ENCODE results near the gene BPIFA3.

The BPIFA3 gene

DNA sequence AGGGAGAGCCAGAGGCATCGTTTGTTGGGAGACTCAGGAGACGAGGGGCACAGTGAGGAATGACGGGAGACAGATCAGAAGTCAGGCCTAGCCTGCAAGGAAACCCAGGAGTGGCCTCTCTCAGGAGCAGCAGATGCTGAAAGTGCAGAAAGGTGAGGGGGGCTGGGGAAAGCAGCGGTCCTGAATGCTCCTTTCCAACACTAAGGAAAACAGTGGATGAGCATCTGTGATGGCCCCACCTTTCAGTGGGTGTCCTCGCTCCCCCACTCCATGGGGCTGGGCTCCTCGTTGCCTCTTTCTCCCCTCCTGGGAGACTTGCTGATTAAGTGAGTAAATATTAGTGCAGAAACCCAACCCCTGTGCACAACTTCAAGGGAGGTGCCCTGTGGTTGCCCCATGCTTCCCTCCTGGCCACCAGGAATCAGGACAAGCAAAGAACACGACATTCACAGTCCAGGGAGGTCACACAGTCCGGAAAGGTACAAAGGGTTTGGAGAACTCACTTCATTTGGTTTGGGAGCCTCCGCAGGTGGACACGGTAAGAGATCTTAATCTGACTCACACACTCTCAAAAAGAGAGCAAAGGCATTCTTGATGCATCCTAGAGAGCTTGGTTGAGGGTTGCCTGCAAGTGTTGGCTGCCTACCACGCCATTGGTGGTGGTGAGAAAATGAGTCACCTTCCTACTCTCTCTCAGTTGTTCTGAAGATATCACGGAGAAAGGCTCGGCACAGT is 56.1 kb downstream of the BPIFA3 start:
- ChIA-PET POLR2A (no interaction called here), CTCF (no interaction called here)
- Histone ChIP-seq H3K9me3 (ENCODE audit: control extremely low read depth in 1 of 5, control insufficient read depth in 4 of 5, insufficient read depth in 2 of 5, low read depth in 1 of 5, low read length in 4 of 5) (no peaks in the 10 kb centered on the region), H3K4me1 (ENCODE audit: control extremely low read depth in 1 of 4, control insufficient read depth in 4 of 4, insufficient read depth in 4 of 4, low read length in 3 of 4) (no peaks in the 10 kb centered on the region), H3K4me3 (ENCODE audit: control insufficient read depth in 1 of 7, extremely low read depth in 1 of 7, insufficient read depth in 4 of 7, low read depth in 2 of 7, low read length in 6 of 7) (no peak overlapping the region), H3K27ac (ENCODE audit: insufficient read depth in 1 of 2, low read depth in 1 of 2, low read length in 2 of 2, poor library complexity in 1 of 2, severe bottlenecking in 2 of 2) (no peak overlapping the region), H3K36me3 (ENCODE audit: control insufficient read depth in 4 of 4, insufficient read depth in 4 of 4, low read length in 3 of 4) (no peaks in the 10 kb centered on the region), H3K27me3 (replicated peaks in 2 of 5; ENCODE audit: control insufficient read depth in 4 of 5, insufficient read depth in 5 of 5, low read length in 4 of 5) (peaks cover 0 to 9% (median 3%) of the 10 kb centered on the region in 5 experiments)
- 87% methylated on average over 9 of the region's 13 CpGs for WGBS (ENCODE audit: insufficient coverage)
- DNase-seq = no peak

DNA sequence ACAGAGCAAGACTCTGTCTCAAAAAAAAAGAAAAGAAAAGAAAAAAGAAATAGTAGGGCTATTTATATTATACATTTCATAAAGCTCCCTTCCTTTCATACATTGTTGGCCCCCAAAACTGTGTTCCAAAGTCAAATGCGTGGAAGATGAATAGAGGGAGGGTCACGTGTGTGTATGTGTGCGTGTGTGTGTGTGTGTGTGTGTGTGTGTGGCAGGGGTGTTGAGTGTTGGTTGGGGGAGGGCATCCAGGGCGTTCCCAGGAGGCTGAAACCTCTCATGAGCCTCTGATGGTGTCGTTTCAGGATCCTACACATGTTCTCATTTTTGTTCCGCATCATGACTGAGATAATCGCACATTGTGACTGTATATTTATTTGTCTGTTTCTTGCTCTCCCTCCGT is 58.1 kb downstream of the BPIFA3 start:
- Histone ChIP-seq H3K27me3 (replicated peaks in 2 of 5; ENCODE audit: control insufficient read depth in 4 of 5, insufficient read depth in 5 of 5, low read length in 4 of 5) (peaks cover 0 to 9% (median 3%) of the 10 kb centered on the region in 5 experiments), H3K4me1 (ENCODE audit: control extremely low read depth in 1 of 4, control insufficient read depth in 4 of 4, insufficient read depth in 4 of 4, low read length in 3 of 4) (no peaks in the 10 kb centered on the region), H3K9me3 (ENCODE audit: control extremely low read depth in 1 of 5, control insufficient read depth in 4 of 5, insufficient read depth in 2 of 5, low read depth in 1 of 5, low read length in 4 of 5) (no peaks in the 10 kb centered on the region), H3K27ac (ENCODE audit: insufficient read depth in 1 of 2, low read depth in 1 of 2, low read length in 2 of 2, poor library complexity in 1 of 2, severe bottlenecking in 2 of 2) (no peak overlapping the region), H3K4me3 (ENCODE audit: control insufficient read depth in 1 of 7, extremely low read depth in 1 of 7, insufficient read depth in 4 of 7, low read depth in 2 of 7, low read length in 6 of 7) (no peak overlapping the region), H3K36me3 (ENCODE audit: control insufficient read depth in 4 of 4, insufficient read depth in 4 of 4, low read length in 3 of 4) (no peaks in the 10 kb centered on the region)
- POLR2A ChIA-PET = no interaction called here
- CTCF ChIA-PET = no interaction called here
- WGBS (ENCODE audit: insufficient coverage) = 97% methylated on average over 7 of the region's 8 CpGs
- no peak for DNase-seq

DNA sequence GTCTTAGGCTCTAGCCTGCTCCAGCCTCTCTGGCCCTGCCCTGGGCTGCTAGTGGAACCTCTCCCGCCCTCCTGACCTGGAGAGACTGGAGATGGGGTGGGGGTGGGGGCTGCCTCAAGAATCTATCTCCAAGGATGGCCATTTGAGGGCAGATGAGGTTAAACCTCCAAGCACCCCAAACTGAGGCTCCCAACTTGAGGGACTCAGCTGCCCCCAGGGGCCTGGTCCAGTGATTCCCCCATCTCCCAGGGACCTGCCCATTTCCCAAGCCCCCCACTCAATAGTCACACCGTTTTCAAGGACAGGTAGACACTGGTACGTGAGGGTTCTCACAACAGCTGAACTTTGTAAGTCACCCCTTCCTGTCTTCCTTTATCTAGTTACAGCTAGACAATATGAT is 58.7 kb downstream of the BPIFA3 start:
- Histone ChIP-seq H3K36me3 (ENCODE audit: control insufficient read depth in 4 of 4, insufficient read depth in 4 of 4, low read length in 3 of 4) (no peaks in the 10 kb centered on the region), H3K27me3 (replicated peaks in 2 of 5; ENCODE audit: control insufficient read depth in 4 of 5, insufficient read depth in 5 of 5, low read length in 4 of 5) (peaks cover 0 to 7% (median 2%) of the 10 kb centered on the region in 5 experiments), H3K9me3 (ENCODE audit: control extremely low read depth in 1 of 5, control insufficient read depth in 4 of 5, insufficient read depth in 2 of 5, low read depth in 1 of 5, low read length in 4 of 5) (no peaks in the 10 kb centered on the region), H3K4me1 (ENCODE audit: control extremely low read depth in 1 of 4, control insufficient read depth in 4 of 4, insufficient read depth in 4 of 4, low read length in 3 of 4) (no peaks in the 10 kb centered on the region), H3K27ac (ENCODE audit: insufficient read depth in 1 of 2, low read depth in 1 of 2, low read length in 2 of 2, poor library complexity in 1 of 2, severe bottlenecking in 2 of 2) (no peak overlapping the region), H3K4me3 (ENCODE audit: control insufficient read depth in 1 of 7, extremely low read depth in 1 of 7, insufficient read depth in 4 of 7, low read depth in 2 of 7, low read length in 6 of 7) (no peak overlapping the region)
- CTCF ChIA-PET = no interaction called here
- 100% methylated on average over 1 of the region's 3 CpGs for WGBS (ENCODE audit: insufficient coverage)
- DNase-seq = no peak
- POLR2A ChIA-PET = no interaction called here

GRCh38 chr20:33276303-33277113 is 59.4 kb downstream of the BPIFA3 start:
- Histone ChIP-seq H3K27ac (ENCODE audit: insufficient read depth in 1 of 2, low read depth in 1 of 2, low read length in 2 of 2, poor library complexity in 1 of 2, severe bottlenecking in 2 of 2) (no peak overlapping the region), H3K4me3 (ENCODE audit: control insufficient read depth in 1 of 7, extremely low read depth in 1 of 7, insufficient read depth in 4 of 7, low read depth in 2 of 7, low read length in 6 of 7) (no peak overlapping the region), H3K4me1 (ENCODE audit: control extremely low read depth in 1 of 4, control insufficient read depth in 4 of 4, insufficient read depth in 4 of 4, low read length in 3 of 4) (no peaks in the 10 kb centered on the region), H3K27me3 (replicated peaks in 2 of 5; ENCODE audit: control insufficient read depth in 4 of 5, insufficient read depth in 5 of 5, low read length in 4 of 5) (peaks cover 0 to 4% (median 0%) of the 10 kb centered on the region in 5 experiments), H3K36me3 (ENCODE audit: control insufficient read depth in 4 of 4, insufficient read depth in 4 of 4, low read length in 3 of 4) (no peaks in the 10 kb centered on the region), H3K9me3 (ENCODE audit: control extremely low read depth in 1 of 5, control insufficient read depth in 4 of 5, insufficient read depth in 2 of 5, low read depth in 1 of 5, low read length in 4 of 5) (no peaks in the 10 kb centered on the region)
- POLR2A ChIA-PET = no interaction called here
- WGBS (ENCODE audit: insufficient coverage) = 97% methylated on average over 8 of the region's 12 CpGs
- no peak for DNase-seq
- CTCF ChIA-PET = no interaction called here
